ENCODE results near the gene ADORA1.
A peak's percentile ranks its signal among the peaks of the same experiment; 100 is the strongest.

The ADORA1 gene

GRCh38 chr1:203095061-203095690, 32.4 kb upstream of the ADORA1 start:
- DNase-seq (ENCODE audit: low read depth) = no peak

- DNase-seq (ENCODE audit: low read depth) = no peak
Observed at GRCh38 chr1:203096566-203096965, 31.0 kb upstream of the ADORA1 start.

- no peak for DNase-seq (ENCODE audit: low read depth)
Observed at GRCh38 chr1:203097001-203097400, 30.5 kb upstream of the ADORA1 start.

- no peak for DNase-seq (ENCODE audit: low read depth)
Observed at GRCh38 chr1:203098445-203098844, 29.1 kb upstream of the ADORA1 start.

- DNase-seq (ENCODE audit: low read depth) = no peak
Observed at GRCh38 chr1:203098914-203099520, 28.5 kb upstream of the ADORA1 start.

GRCh38 chr1:203099805-203100515, 27.6 kb upstream of the ADORA1 start:
- DNase-seq (ENCODE audit: low read depth) = no peak

GRCh38 chr1:203100516-203100869, 27.0 kb upstream of the ADORA1 start:
- no peak for DNase-seq (ENCODE audit: low read depth)

GRCh38 chr1:203101813-203102634, 25.5 kb upstream of the ADORA1 start:
- DNase-seq (ENCODE audit: low read depth) = no peak

- DNase-seq (ENCODE audit: low read depth) = no peak
Observed at GRCh38 chr1:203103216-203103615, 24.3 kb upstream of the ADORA1 start.

- no peak for DNase-seq (ENCODE audit: low read depth)
Observed at GRCh38 chr1:203103829-203104495, 23.6 kb upstream of the ADORA1 start.

- no peak for DNase-seq (ENCODE audit: low read depth)
Observed at GRCh38 chr1:203104789-203105390, 22.6 kb upstream of the ADORA1 start.

- no peak for DNase-seq (ENCODE audit: low read depth)
Observed at GRCh38 chr1:203112475-203112874, 15.1 kb upstream of the ADORA1 start.

GRCh38 chr1:203113308-203113707, 14.2 kb upstream of the ADORA1 start:
- no peak for DNase-seq (ENCODE audit: low read depth)

GRCh38 chr1:203114202-203114601, 13.3 kb upstream of the ADORA1 start:
- DNase-seq (ENCODE audit: low read depth) = no peak

GRCh38 chr1:203116091-203116820, 11.3 kb upstream of the ADORA1 start:
- DNase-seq (ENCODE audit: low read depth) = no peak

- DNase-seq (ENCODE audit: low read depth) = peak; percentile 22
Observed at GRCh38 chr1:203117611-203118575, 9.6 kb upstream of the ADORA1 start.

- no peak for DNase-seq (ENCODE audit: low read depth)
Observed at GRCh38 chr1:203120325-203121153, 7.0 kb upstream of the ADORA1 start.

GRCh38 chr1:203121186-203122015, 6.1 kb upstream of the ADORA1 start:
- no peak for DNase-seq (ENCODE audit: low read depth)
